NCI-H2171 treated with DMSO at 0.1 percent for 48 hours (cell line): ENCODE measurements around the gene ERGIC1.
"Not testable (repeated sequence)": the region's sequence is repeated elsewhere in the genome, so short reads cannot be mapped to it uniquely, and the experiment has no call there.

ENCODE experiments used
- DNase-seq: peaks from one replicate; lab custom pipeline; 2025; lab: John Stamatoyannopoulos, UW

The ERGIC1 gene

DNA sequence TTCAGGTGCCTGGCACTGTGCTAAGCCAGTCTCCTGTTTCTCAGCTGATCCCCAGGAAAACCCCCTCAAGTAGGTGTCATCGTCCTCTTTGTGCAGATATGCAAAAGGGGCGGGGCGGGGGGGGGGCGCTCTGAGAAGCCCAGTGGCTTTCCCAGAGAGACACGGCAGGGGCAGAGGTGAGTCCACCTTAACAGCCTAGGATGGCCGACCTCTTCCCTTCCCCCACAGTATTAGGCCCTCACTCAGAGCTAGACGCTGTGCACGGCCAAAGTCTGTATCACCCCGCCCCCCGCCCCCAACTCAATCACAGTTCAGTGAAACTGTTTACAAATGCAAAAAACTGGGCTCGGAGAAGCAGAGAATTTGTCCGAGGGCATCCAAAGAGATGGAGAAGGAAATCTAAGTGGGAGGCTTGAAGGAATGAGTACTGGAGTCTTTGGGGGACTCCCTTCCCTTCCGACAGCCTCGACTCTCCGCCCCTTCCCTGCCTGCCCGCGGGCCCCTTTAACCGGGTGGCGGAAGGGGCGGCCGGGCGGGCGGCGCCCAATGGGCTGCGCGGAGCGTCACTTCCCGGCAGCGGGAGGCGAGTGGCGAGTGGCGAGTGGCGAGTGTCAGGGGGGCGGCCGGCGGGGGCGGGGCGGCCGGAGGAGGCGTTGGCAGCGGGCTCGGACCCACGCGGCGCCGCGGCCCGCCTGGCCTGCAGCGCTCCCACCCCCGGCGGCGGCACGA is at the start of gene ERGIC1:
Gene ERGIC1, plus strand, starts transcription at position 566 of the 729 bp plus-strand sequence. Its CDS starts 163 bp downstream, at position 729.
- peak; percentile 28 for DNase-seq

DNA sequence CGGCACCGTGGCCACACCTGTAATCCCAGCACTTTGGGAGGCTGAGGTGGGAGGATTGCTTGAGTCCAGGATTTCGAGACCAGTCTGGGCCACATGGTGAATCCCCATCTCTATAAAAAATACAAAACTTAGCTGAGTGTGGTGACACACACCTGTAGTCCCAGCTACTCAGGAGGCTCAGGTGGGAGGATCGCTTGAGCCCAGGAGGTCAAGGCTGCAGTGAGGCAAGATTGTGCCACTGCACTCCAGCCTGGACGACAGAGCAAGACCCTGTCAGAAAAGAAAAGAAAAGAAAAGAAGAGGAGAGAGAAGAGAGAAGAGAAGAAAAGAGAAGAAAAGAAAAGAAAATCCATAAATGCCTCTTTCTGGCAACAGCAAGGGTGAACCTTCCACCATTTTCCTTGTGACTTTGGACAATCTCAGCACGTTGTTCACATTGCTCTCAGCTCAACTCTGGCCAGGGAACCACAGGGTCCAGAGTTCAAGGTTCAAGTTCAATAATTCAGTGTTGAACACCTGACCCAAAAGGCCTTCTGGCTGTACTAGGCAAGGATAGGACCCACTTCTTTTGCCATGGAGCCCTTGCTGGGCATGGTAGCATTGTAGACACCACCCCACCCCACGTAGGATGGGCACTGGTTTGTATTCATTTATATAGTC is 48.5 kb upstream of the ERGIC1 start:
- no peak for DNase-seq

- no peak for DNase-seq
Measured at GRCh38 chr5:172786736-172787462, 47.2 kb upstream of the ERGIC1 start.

DNA sequence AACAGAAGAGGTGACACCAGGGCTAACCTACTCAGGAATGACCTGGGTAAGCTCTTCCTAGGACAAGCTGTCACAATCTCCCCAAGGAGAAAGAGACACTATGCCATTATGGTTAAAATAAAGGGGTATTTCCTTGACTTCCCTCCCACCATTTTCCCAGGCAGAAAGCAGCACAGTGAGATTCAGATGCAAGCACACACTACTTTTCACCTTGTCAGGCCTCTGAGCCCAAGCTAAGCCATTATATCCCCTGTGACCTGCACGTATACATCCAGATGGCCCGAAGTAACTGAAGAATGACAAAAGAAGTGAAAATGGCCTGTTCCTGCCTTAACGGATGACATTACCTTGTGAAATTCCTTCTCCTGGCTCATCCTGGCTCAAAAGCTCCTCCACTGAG is 46.5 kb upstream of the ERGIC1 start:
- DNase-seq, result not testable (repeated sequence)

DNA sequence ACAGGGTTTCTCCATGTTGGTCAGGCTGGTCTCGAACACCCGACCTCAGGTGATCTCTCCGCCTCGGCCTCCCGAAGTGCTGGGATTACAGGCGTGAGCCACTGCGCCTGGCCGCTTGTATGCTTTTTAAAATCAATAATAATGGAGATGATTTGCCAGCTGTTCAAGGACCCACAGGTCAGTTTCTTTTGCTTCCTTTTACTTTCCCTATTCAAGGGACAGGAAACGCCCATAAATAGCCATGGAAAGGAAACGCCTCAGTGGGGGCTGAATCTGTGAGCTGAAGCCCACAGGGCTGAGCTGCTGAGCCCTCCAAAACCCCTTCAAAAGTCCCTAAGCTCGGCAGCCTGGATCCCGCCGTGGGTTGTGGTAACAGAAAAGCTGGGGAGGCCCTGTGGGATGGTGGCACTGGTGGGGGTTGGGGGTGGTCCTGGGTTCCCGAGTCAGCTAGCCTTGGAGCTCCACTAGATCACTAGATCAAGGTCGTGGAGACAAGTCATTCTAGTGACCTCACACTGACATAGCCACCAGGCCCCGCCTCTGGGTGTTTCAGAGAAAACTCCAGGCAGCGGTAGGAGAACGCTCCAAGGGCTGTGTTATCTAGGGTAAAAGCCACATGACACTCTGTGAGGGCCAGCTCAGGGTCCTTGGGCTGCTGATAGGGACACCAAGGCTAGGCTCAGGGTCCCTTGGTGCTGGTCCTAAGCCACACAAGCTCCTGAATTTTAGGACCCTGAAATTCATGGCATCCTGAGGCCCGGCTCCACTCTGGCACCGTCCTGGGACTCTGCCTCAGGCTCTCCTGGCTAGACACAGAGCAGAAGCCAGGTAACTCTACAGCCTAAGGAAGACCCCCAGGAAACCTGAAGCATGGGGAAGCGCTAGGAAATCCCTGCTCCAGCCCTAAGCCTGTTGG is 45.0 kb upstream of the ERGIC1 start:
- no peak for DNase-seq

DNA sequence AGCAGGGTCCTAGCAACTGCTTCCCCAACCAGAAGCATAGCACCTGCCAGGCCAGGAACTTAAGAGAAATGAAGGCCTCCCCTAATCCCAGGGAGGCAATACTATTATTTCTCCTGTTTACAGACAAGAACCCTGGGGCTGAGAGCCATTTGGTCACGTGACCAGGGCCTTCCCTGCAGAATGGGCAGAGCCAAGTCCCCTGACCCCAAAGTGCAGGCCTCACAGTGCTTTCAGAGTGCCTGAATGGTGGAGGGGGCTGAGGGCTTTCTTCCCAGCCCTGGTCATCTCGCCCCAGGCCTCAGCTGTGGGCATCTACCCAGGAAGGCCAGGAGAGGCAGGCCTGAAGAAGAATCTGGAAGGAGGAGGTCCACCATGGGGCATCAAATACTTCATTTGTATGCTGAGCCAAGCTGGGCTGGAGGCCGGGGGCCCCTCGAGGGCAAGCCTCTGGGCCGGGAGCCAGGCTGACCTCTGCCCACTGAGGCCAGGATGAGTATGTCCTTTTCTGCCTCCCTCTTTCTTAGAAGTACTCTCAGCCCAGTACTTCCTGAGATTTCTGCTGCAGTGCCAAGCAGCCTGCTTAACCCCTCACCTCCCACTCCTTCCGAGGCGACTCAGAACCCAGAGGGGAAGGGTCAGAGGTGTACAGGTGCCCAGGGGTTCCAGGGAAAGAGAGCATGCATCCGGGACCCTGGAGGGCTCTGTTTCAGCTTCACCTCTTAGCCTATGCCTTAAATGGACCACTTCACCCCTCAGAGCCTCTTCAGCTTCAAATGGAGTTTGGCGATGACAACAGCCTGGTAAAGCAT is 44.2 kb upstream of the ERGIC1 start:
- no peak for DNase-seq

GRCh38 chr5:172790496-172790889 is 43.6 kb upstream of the ERGIC1 start:
- no peak for DNase-seq

DNA sequence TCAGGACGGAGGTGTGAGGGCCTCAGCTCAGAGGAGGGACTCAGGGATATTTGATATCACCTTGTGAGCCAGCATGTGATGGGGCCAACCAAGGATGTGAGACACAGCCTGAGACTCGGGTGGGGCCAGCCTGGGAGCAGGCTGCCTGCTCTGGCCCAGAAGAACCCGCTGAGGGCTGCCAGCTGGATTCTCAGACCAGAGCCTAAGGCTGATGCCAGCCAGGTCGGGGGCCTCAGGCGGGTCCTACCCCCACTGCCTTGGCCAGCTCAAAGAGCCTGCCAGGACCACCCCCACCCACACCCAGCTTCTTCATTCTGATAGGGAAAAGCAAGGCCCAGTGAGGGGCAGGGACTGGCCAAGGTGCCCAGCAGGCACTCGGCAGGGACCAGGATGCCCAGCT is 42.8 kb upstream of the ERGIC1 start:
- no peak for DNase-seq

DNA sequence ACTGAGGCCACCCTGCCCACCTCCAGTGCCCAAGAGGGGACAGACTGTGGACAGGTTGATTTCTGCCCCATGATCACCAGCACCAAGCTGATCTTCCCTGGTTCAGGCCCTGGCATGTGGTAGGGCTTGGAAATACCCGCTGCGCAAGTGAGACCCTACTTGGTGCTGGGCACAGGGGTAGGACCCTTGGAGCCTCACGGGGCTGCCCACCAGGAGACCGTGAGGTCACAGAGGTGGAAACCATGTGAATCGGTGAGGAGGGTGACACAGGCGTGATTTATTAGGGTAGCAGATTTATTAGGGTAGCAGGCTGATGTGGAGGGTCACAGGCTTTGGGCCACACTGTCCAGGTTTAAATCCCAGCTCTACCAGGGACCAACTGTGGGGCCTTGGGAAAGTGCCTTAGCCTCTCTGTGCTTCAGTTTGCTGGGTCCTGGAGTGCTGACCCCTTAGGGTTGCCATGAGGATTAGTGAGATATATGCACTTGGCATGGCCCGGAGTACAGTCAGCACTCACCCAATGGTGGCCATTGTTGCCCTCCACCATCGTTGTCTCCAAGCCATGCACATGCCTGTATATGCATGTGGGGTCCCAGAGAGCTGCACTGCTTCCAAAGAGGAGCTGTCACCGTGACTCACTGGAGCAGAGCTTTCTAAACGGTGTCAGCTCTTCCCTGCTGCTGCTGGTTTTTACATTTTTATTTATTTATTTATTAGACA is 42.2 kb upstream of the ERGIC1 start:
- no peak for DNase-seq

GRCh38 chr5:172792701-172793570 is 41.1 kb upstream of the ERGIC1 start:
- no peak for DNase-seq

DNA sequence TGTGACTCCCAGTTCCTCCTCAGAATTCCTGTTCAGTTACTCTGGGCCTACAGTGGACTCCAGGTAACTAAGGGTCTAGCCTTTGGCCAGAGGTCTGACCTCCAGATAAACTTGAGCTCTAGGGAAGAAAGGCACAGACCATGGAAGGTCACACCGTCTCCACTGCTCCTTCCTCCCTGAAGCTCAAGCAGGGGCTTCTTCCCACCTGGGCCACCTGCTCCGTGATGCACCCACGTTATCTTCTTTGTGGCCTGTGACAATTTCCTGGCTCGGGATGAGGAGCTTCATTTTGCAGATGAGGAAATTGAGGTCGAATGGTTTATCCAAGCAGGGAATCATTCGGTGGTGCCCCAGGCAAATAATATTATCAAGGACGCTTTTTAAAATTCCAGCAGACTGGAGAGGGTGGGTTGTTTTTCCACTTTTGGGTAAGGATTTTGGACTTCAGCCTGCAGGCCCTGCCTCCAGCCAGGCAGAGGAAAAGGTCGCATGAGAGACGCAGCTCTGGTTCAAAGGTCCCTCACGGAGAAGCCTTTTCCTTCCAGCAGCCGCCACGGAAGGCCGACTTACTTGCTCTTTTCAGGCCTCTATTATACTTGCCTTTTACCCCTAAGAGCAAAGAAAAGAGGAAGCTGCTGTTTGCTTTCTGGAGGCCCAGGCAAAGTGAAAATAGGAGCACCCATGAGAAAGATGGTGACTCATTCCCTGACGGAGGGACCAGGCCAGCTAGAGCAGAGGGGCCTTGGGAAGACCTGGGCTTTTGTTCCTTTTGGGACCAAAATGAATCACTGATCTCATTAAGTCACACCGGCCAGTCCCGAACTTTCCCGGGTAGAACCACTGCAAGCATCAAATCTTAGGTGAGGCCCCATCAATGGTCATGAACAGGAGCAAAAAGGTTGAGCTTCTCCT is 40.2 kb upstream of the ERGIC1 start:
- DNase-seq, result no peak

DNA sequence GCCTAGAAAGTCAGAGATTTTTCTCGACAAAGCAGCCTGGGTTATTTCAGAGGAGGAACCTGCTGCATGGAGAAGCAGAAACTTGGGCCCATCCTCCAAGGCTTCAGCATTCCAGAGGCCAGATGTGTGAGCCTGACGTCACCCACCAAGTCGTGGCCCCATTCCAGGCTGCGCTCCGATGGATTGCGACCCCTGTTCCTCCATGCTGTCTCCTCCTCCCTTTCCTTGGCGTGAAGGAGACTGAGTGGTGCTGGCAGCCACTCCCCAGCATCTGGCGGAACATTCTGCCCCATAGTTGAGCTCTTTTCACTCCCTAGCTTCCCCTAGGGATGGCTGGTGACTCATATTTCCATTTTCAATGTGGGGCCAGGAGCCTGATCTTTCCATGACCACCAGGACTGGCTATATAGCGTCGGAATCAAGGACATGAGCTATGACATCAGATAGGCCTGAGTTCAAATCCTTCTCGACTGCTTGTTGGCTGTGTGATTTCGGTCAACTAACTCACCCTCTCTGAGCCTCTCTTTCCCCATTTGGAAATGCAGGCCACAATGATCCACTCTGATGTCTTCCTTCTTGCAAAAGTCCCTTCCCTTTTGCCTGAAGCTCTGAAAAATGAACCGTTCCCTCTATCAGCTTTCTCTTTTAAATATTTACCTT is 38.6 kb upstream of the ERGIC1 start:
- DNase-seq, result peak; percentile 87

GRCh38 chr5:172796306-172796705 is 37.7 kb upstream of the ERGIC1 start:
- no peak for DNase-seq

DNA sequence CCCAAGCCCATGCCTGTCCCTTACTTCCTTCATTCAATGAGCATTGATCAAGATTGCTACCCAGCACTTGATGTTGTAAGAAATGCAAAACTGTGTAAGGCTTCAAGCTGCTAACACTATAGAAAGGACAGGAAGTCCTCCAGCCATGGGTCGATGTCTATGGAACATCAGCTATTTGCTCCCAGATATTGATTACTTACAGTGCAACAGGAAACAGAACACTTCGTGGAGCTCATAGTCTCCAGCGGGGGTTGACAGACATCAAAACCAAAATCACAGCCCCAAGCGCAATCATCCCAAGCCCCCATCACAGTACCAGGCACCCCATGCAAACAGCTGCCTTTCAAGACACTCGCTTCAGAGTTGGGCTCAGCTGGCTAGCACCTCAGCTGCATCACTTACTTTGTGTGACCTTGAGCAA is 36.3 kb upstream of the ERGIC1 start:
- DNase-seq, result no peak

GRCh38 chr5:172798422-172799215 is 35.4 kb upstream of the ERGIC1 start:
- DNase-seq, result no peak

- no peak for DNase-seq
Measured at GRCh38 chr5:172799416-172799815, 34.6 kb upstream of the ERGIC1 start.

DNA sequence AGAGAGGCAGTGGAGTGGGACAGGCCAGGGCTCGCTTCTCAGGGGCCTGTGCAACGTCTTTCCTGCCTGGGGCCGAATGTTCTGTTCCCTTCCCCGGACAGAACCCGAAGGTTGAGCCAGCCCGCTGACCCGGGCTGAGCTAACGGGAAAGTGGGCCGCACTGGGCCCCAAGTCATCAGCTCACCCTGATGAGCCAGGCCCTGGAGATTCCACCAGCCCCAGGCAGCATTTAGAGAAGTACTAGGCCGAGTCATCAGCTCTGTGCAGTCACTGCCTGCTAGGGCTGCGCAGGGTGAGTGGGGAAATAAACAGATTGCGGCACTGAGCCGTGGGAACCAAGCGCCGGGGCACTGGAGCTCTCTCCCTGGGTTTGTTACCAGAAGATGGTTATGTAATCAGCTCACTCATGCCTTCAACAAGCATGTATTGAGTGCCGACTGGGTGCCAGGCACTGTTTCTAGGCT is 33.9 kb upstream of the ERGIC1 start:
- DNase-seq, result no peak
